BE2C (cell line): ENCODE data around the gene DIPK1B.

Experiments used
- DNase-seq: peaks from one replicate; pipeline ENCODE4 v3.0.0-alpha.2; 2020
- H3K27me3 ChIP-seq: fragments of 250-450 bp; sonication (Bioruptor Pico); 2 replicates; pipeline ENCODE4 v1.5.1; 2020; ENCODE audit warnings: mild to moderate bottlenecking
- H3K36me3 ChIP-seq: fragments of 250-450 bp; sonication (Bioruptor Pico); 2 replicates; pipeline ENCODE4 v1.5.1; 2020; ENCODE audit warnings: mild to moderate bottlenecking
- H3K4me1 ChIP-seq: fragments of 250-450 bp; sonication (Bioruptor Pico); 2 replicates; pipeline ENCODE4 v1.5.1; 2020
- H3K4me3 ChIP-seq: 2 replicates; pipeline ENCODE4 v1.5.1; 2011; ENCODE audit warnings: low read depth, low read length
- H3K9me3 ChIP-seq: fragments of 250-450 bp; sonication (Bioruptor Pico); 2 replicates; pipeline ENCODE4 v1.5.1; 2020
- TF ChIP-seq, protein P1 (sequence below): IDR thresholded peaks from 2 replicates; pipeline ENCODE4 v1.5.1; 2012; ENCODE audit warnings: mild to moderate bottlenecking, low read depth, low read length

DIPK1B gene

DNA sequence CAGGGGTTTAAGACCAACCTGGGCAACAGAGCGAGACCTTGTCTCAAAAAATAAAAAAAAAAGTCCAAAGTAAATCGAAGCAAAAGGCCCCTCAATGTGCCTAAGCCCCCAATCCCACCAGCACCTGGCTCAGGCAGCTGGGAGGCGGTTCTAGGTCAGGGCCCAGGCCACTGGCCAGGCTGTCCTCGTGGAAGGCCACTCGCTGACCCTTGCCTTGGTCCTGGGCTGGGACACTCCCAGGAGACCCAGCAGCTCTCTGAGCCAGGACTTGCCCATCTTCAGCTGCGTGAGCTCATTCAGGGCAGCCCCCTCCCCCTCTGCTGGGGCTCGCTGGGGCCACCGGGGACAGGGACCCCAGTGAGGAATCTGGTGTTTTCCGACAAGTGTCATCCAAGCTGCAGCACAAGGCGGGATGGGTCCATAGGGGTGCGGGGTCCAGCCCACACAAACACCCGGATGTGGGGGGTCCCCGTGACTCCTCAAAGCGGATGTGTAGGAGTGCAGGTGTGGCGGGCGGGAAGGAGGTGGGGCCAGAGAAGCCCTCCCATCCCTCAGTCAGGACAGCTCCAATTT lies 29.1 kb upstream of the DIPK1B start:
- Histone ChIP-seq H3K9me3 (no peaks in the 10 kb centered on the region), H3K4me1 (peaks cover 6% of the 10 kb centered on the region), H3K27me3 (no peaks in the 10 kb centered on the region), H3K36me3 (no peaks in the 10 kb centered on the region), H3K4me3 (no peak overlapping the region)
- DNase-seq, result no peak
- TF ChIP-seq, protein P1, sequence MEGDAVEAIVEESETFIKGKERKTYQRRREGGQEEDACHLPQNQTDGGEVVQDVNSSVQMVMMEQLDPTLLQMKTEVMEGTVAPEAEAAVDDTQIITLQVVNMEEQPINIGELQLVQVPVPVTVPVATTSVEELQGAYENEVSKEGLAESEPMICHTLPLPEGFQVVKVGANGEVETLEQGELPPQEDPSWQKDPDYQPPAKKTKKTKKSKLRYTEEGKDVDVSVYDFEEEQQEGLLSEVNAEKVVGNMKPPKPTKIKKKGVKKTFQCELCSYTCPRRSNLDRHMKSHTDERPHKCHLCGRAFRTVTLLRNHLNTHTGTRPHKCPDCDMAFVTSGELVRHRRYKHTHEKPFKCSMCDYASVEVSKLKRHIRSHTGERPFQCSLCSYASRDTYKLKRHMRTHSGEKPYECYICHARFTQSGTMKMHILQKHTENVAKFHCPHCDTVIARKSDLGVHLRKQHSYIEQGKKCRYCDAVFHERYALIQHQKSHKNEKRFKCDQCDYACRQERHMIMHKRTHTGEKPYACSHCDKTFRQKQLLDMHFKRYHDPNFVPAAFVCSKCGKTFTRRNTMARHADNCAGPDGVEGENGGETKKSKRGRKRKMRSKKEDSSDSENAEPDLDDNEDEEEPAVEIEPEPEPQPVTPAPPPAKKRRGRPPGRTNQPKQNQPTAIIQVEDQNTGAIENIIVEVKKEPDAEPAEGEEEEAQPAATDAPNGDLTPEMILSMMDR, result no peak

DNA sequence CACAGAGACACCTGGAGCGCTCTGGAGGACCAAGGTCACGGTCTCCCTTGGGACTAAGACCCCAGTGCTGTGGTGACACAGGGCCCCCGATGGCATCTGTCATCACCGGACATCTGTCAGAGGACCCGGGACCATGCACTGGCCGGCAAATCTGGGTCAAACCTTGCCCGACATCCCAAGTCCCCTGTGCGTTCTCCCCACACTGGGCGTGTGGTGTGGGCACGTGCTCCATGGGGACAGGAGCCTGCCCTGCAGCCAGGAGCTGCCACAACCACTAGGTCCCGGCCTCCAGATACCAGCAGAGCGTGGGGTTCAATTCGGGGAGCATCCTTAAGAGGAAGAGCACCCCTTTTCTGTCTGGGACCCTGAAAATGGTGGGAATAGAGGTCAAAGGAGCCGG lies 28.6 kb upstream of the DIPK1B start:
- TF ChIP-seq, protein P1, result no peak
- H3K9me3 ChIP-seq, result no peaks in the 10 kb centered on the region
- H3K4me1 ChIP-seq, result peaks cover 6% of the 10 kb centered on the region
- no peaks in the 10 kb centered on the region for H3K27me3 ChIP-seq
- H3K36me3 ChIP-seq, result no peaks in the 10 kb centered on the region
- H3K4me3 ChIP-seq, result no peak overlapping the region
- no peak for DNase-seq

DNA sequence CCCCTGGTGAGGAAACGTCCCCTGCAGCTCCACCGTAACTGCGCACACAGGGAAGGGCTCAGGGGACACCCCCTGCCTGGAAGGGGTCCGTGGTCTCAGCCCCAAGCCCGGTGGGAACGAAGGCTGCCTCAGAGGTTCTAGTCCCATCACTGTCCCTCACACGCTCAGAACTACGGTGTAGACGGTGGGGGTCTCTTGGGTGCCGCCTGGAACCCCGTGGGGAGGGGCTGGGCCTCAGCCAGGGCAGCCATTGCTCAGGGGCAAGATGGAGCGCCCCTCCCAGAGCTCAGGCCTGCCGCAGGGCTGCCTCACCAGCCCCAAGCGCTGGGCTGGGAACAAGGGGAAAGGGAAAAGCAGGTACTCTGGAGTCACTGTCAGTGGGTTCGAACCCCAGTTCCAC lies 28.0 kb upstream of the DIPK1B start:
- DNase-seq, result no peak
- Histone ChIP-seq H3K4me3 (no peak overlapping the region), H3K36me3 (no peaks in the 10 kb centered on the region), H3K9me3 (no peaks in the 10 kb centered on the region), H3K4me1 (peaks cover 6% of the 10 kb centered on the region), H3K27me3 (no peaks in the 10 kb centered on the region)
- TF ChIP-seq, protein P1, result no peak

GRCh38 chr9:136684799-136685198 lies 27.6 kb upstream of the DIPK1B start:
- H3K4me3 ChIP-seq, result no peak overlapping the region
- H3K27me3 ChIP-seq, result no peaks in the 10 kb centered on the region
- H3K36me3 ChIP-seq, result no peaks in the 10 kb centered on the region
- TF ChIP-seq, protein P1, result no peak
- peaks cover 6% of the 10 kb centered on the region for H3K4me1 ChIP-seq
- no peak for DNase-seq
- H3K9me3 ChIP-seq, result no peaks in the 10 kb centered on the region

- TF ChIP-seq, protein P1, result no peak
- Histone ChIP-seq H3K36me3 (no peaks in the 10 kb centered on the region), H3K4me1 (peaks cover 6% of the 10 kb centered on the region), H3K9me3 (no peaks in the 10 kb centered on the region), H3K4me3 (no peak overlapping the region), H3K27me3 (no peaks in the 10 kb centered on the region)
- no peak for DNase-seq
Observed at GRCh38 chr9:136685216-136685615, 27.2 kb upstream of the DIPK1B start.

- Histone ChIP-seq H3K9me3 (no peaks in the 10 kb centered on the region), H3K4me1 (peaks cover 6% of the 10 kb centered on the region), H3K4me3 (peak overlapping the region; percentile 63), H3K36me3 (no peaks in the 10 kb centered on the region), H3K27me3 (no peaks in the 10 kb centered on the region)
- DNase-seq, result no peak
- TF ChIP-seq, protein P1, result no peak
Observed at GRCh38 chr9:136685790-136686533, 26.4 kb upstream of the DIPK1B start.
